B cell (primary cell): Measurements from ENCODE around the gene PRLH. TPM values are rescaled to one million over a fixed set of nuclear protein-coding genes. Genes with fewer than 3 reads are reported as not detected.

Source experiments
- ATAC-seq: fragments of 200-7000 bp; cut with Tn5 transposase; one replicate; pipeline ENCODE4 v1.10.0; 2021; ENCODE audit warnings: low read depth, mild to moderate bottlenecking, moderate number of reproducible peaks, moderate library complexity
- CTCF ChIA-PET: fragments of 350-600 bp; sonication (Branson Sonifier 250); formaldehyde crosslinking; loops from one replicate; lab custom pipeline; 2021; ENCODE audit warnings: antibody characterized with exemption, inconsistent platforms; lab: Charles Lee
- POLR2A ChIA-PET: fragments of 350-600 bp; sonication (Branson Sonifier 250); formaldehyde crosslinking; loops from one replicate; lab custom pipeline; 2021; ENCODE audit warnings: antibody characterized with exemption; lab: Charles Lee
- DNase-seq: peaks from one replicate; pipeline ENCODE4 v3.0.0; 2013
- H2AFZ ChIP-seq: 2 replicates; pipeline ENCODE4 v1.6.1; 2012; ENCODE audit warnings: mild to moderate bottlenecking, low read depth, low read length; ENCODE audit not compliant: insufficient read depth, poor library complexity, severe bottlenecking
- H3K27ac ChIP-seq, 2 donors: 1 replicate in 1 of 2; 2 replicates in 1 of 2; pipeline ENCODE4 v1.5.1; 2012 to 2013; ENCODE audit warnings: low read length in 2 of 2, mild to moderate bottlenecking in 2 of 2, moderate library complexity in 1 of 2
- H3K27me3 ChIP-seq, 4 experiments: fragments of 200-600 bp in 1 of 4; sonication (generic) in 1 of 4; replicated peaks in 1 of 4; 1 replicate in 2 of 4; 2 replicates in 2 of 4; pipeline versions ENCODE4 v1.6.1 to v1.7.0; 2013 to 2016; ENCODE audit warnings: low read length in 3 of 4, mild to moderate bottlenecking in 2 of 4, mixed read lengths in 1 of 4, moderate library complexity in 1 of 4; ENCODE audit not compliant: insufficient read depth in 4 of 4, control insufficient read depth in 3 of 4; ENCODE audit errors: control extremely low read depth in 1 of 4
- H3K36me3 ChIP-seq, 2 experiments: replicated peaks in 1 of 2; 1 replicate in 1 of 2; 2 replicates in 1 of 2; pipeline versions ENCODE4 v1.6.1 to v1.7.1; 2013; ENCODE audit warnings: low read length in 1 of 2; ENCODE audit not compliant: insufficient read depth in 2 of 2, control insufficient read depth in 1 of 2; ENCODE audit errors: control extremely low read depth in 1 of 2, extremely low read depth in 1 of 2
- H3K4me1 ChIP-seq, 2 donors: fragments of 200-600 bp in 1 of 2; sonication (generic) in 1 of 2; 1 replicate in 1 of 2; 2 replicates in 1 of 2; pipeline versions ENCODE4 v1.5.1 to v1.6.1; 2013 to 2017; ENCODE audit warnings: low read length in 2 of 2; ENCODE audit not compliant: control insufficient read depth in 2 of 2, insufficient read depth in 2 of 2
- H3K4me2 ChIP-seq: replicated peaks from 2 replicates; pipeline ENCODE3; 2012; ENCODE audit warnings: mild to moderate bottlenecking, low read depth, low read length; ENCODE audit not compliant: poor library complexity, severe bottlenecking
- H3K4me3 ChIP-seq, 5 experiments: fragments of 200-600 bp in 1 of 5; sonication (generic) in 1 of 5; 1 replicate in 3 of 5; 2 replicates in 2 of 5; pipeline versions ENCODE4 v1.5.1 to v1.7.0; 2011 to 2016; ENCODE audit warnings: low read length in 4 of 5, mild to moderate bottlenecking in 4 of 5, low read depth in 2 of 5, control low read depth in 1 of 5, moderate library complexity in 1 of 5; ENCODE audit not compliant: insufficient read depth in 1 of 5; ENCODE audit errors: control extremely low read depth in 1 of 5, extremely low read depth in 1 of 5
- H3K79me2 ChIP-seq: fragments of 200-600 bp; sonication (generic); one replicate; pipeline ENCODE4 v1.6.0; 2016; ENCODE audit warnings: low read length; ENCODE audit not compliant: control insufficient read depth, insufficient read depth
- H3K9ac ChIP-seq: fragments of 200-600 bp; sonication (generic); 2 replicates; pipeline ENCODE4 v1.6.1; 2017; ENCODE audit warnings: mild to moderate bottlenecking, low read length, moderate library complexity
- H3K9me3 ChIP-seq, 3 donors: one replicate each; pipeline versions ENCODE4 v1.6.1 to v1.7.1; 2013; ENCODE audit warnings: low read length in 2 of 3; ENCODE audit not compliant: control insufficient read depth in 2 of 3, insufficient read depth in 1 of 3; ENCODE audit errors: control extremely low read depth in 1 of 3
- H4K20me1 ChIP-seq: 2 replicates; pipeline ENCODE4 v1.6.0; 2012; ENCODE audit warnings: mild to moderate bottlenecking, low read length; ENCODE audit not compliant: insufficient read depth, control insufficient read depth, poor library complexity, severe bottlenecking
- H3K27ac Mint-ChIP-seq: one replicate; pipeline ENCODE4 v1.8.0; 2021; ENCODE audit warnings: mixed read lengths
- H3K27me3 Mint-ChIP-seq: one replicate; pipeline ENCODE4 v1.8.0; 2021; ENCODE audit warnings: mixed read lengths
- H3K4me1 Mint-ChIP-seq: one replicate; pipeline ENCODE4 v1.8.0; 2021; ENCODE audit warnings: mixed read lengths
- H3K4me3 Mint-ChIP-seq: one replicate; pipeline ENCODE4 v1.8.0; 2021; ENCODE audit warnings: mixed read lengths
- H3K9me3 Mint-ChIP-seq: one replicate; pipeline ENCODE4 v1.8.0; 2022; ENCODE audit warnings: mixed read lengths; ENCODE audit not compliant: insufficient read depth
- CTCF ChIP-seq: fragments of 200-600 bp; IDR thresholded peaks from one replicate; pipeline ENCODE4 v1.8.0; 2022; ENCODE audit warnings: antibody characterized with exemption, mild to moderate bottlenecking
- EZH2 ChIP-seq: IDR thresholded peaks from 2 replicates; pipeline ENCODE4 v1.6.1; 2012; ENCODE audit warnings: borderline replicate concordance, low read depth, mild to moderate bottlenecking, moderate library complexity, low read length; ENCODE audit not compliant: insufficient read depth, poor library complexity, severe bottlenecking
- WGBS: methylation state at CpG from one replicate; pipeline ENCODE4 v1.1.5; 2013; ENCODE audit warnings: missing lambda C conversion rate; ENCODE audit not compliant: insufficient coverage; 5-methylcytosine and 5-hydroxymethylcytosine counted together
- intact Hi-C: fragments of 100-400 bp; cut with micrococcal nuclease; formaldehyde crosslinking; loops from one replicate; pipeline ENCODE4 v1.10.0; 2022
- polyA plus RNA-seq: library from polyadenylated mRNA; depleted of rRNA; stranded (reverse); fragments of >200 nt; gene quantifications from 2 replicates; pipeline ENCODE4 v1.2.3, GENCODE V29; 2012
- total RNA-seq, 2 donors: library from RNA; stranded (reverse); fragments of 120-200 nt in 1 of 2; gene quantifications; 1 replicate in 1 of 2; 2 replicates in 1 of 2; pipeline versions ENCODE4 v1.2.3 to v1.2.4, GENCODE V29; 2013 to 2022

PRLH gene
- total and polyA plus RNA-seq, 2 donors (not counting 1 experiment from before 2014, with no cell fraction given), result not detected

GRCh38 chr2:237612527-237613357 lies 46.4 kb downstream of the PRLH start:
- H3K4me3 Mint-ChIP-seq, result no peak overlapping the region
- ChIA-PET POLR2A (no interaction called here), CTCF (no interaction called here)
- intact Hi-C loops, result no loop called here
- H3K27ac ChIP-seq, result no peak overlapping the region
- no peak for ATAC-seq
- peaks cover 17% of the 10 kb centered on the region for H3K4me1 Mint-ChIP-seq
- H3K27me3 ChIP-seq, result peaks cover 0 to 4% (median 0%) of the 10 kb centered on the region in 4 experiments
- no peaks in the 10 kb centered on the region for H3K79me2 ChIP-seq
- H4K20me1 ChIP-seq, result no peaks in the 10 kb centered on the region
- H3K4me3 ChIP-seq, result no peak overlapping the region
- no peak overlapping the region for H3K4me2 ChIP-seq
- no peaks in the 10 kb centered on the region for H3K9me3 Mint-ChIP-seq
- 91% methylated on average over 10 of the region's 10 CpGs for WGBS
- no peak for TF ChIP-seq EZH2
- no peak for TF ChIP-seq CTCF
- peaks cover 10% of the 10 kb centered on the region for H3K27me3 Mint-ChIP-seq
- H3K36me3 ChIP-seq, result no peaks in the 10 kb centered on the region
- H3K27ac Mint-ChIP-seq, result no peak overlapping the region
- peaks cover 16% of the 10 kb centered on the region in 2 donors for H3K4me1 ChIP-seq
- H3K9me3 ChIP-seq, result no peaks in the 10 kb centered on the region
- DNase-seq, result no peak
- H3K9ac ChIP-seq, result no peak overlapping the region
- no peak overlapping the region for H2AFZ ChIP-seq

- H3K9ac ChIP-seq, result no peak overlapping the region
- no peaks in the 10 kb centered on the region for H3K9me3 ChIP-seq
- POLR2A ChIA-PET, result no interaction called here
- CTCF ChIA-PET, result no interaction called here
- no peak overlapping the region for H3K27ac Mint-ChIP-seq
- H3K4me3 ChIP-seq, result no peak overlapping the region
- no peaks in the 10 kb centered on the region for H3K79me2 ChIP-seq
- peaks cover 0 to 4% (median 0%) of the 10 kb centered on the region in 4 experiments for H3K27me3 ChIP-seq
- H3K4me3 Mint-ChIP-seq, result no peak overlapping the region
- peaks cover 23% of the 10 kb centered on the region for H3K4me1 Mint-ChIP-seq
- no peak overlapping the region for H3K4me2 ChIP-seq
- no peak for ATAC-seq
- peaks cover 16% of the 10 kb centered on the region in 2 donors for H3K4me1 ChIP-seq
- H3K27ac ChIP-seq, result no peak overlapping the region
- H2AFZ ChIP-seq, result no peak overlapping the region
- H4K20me1 ChIP-seq, result no peaks in the 10 kb centered on the region
- H3K36me3 ChIP-seq, result no peaks in the 10 kb centered on the region
- intact Hi-C loops, result no loop called here
- peaks cover 10% of the 10 kb centered on the region for H3K27me3 Mint-ChIP-seq
- DNase-seq, result no peak
- TF ChIP-seq EZH2 (no peak), CTCF (no peak)
- no peaks in the 10 kb centered on the region for H3K9me3 Mint-ChIP-seq
Observed at GRCh38 chr2:237613679-237614078, 47.3 kb downstream of the PRLH start.
